ENCODE measurements around the gene SHH.

The SHH gene

GRCh38 chr7:155774947-155775346 lies 37.3 kb downstream of the SHH start:
- Histone ChIP-seq H3K4me1 (ENCODE audit: control insufficient read depth in 1 of 2, insufficient read depth in 2 of 2, low read length in 2 of 2) (no peaks in the 10 kb centered on the region), H3K79me1 (ENCODE audit: low read length) (no peaks in the 10 kb centered on the region), H3K79me2 (ENCODE audit: control insufficient read depth, insufficient read depth, low read length, poor library complexity) (no peaks in the 10 kb centered on the region), H2BK5ac (ENCODE audit: low read depth, low read length, poor library complexity) (no peak overlapping the region), H4K12ac (ENCODE audit: low read depth, low read length) (no peak overlapping the region), H3K9me3 (ENCODE audit: insufficient read depth, low read depth, low read length) (no peaks in the 10 kb centered on the region), H3K9ac (ENCODE audit: low read length) (no peak overlapping the region), H3K4me2 (ENCODE audit: low read length) (no peak overlapping the region), H2BK120ac (ENCODE audit: insufficient read depth, low read length, poor library complexity) (no peak overlapping the region), H3K14ac (ENCODE audit: low read length) (no peak overlapping the region), H3K27ac (ENCODE audit: low read depth, low read length) (no peak overlapping the region), H2AFZ (ENCODE audit: insufficient read depth, low read length, poor library complexity) (no peak overlapping the region), H3K23ac (ENCODE audit: low read length) (no peak overlapping the region), H3K36me3 (ENCODE audit: control insufficient read depth in 1 of 2, insufficient read depth in 2 of 2, low read length in 2 of 2) (peaks cover 24 to 36% of the 10 kb centered on the region in 2 experiments), H2AK5ac (ENCODE audit: low read length) (no peak overlapping the region), H4K91ac (ENCODE audit: low read depth, low read length) (no peak overlapping the region), H3K4me3 (ENCODE audit: low read depth, low read length) (no peak overlapping the region), H2BK12ac (ENCODE audit: low read length) (no peak overlapping the region), H3K4ac (ENCODE audit: low read depth, low read length) (no peak overlapping the region), H3K27me3 (ENCODE audit: insufficient read depth, low read length) (no peaks in the 10 kb centered on the region), H3K18ac (ENCODE audit: low read length) (no peak overlapping the region), H4K8ac (ENCODE audit: low read depth, low read length) (no peak overlapping the region)
- peak; percentile 24 to 36 for DNase-seq
- WGBS (ENCODE audit: extremely low coverage, insufficient coverage, insufficient read length), result no CpG with 5 or more reads among the region's 14 CpGs

GRCh38 chr7:155773531-155773930 lies 38.7 kb downstream of the SHH start:
- Histone ChIP-seq H2BK5ac (ENCODE audit: low read depth, low read length, poor library complexity) (no peak overlapping the region), H3K4me1 (ENCODE audit: control insufficient read depth in 1 of 2, insufficient read depth in 2 of 2, low read length in 2 of 2) (no peaks in the 10 kb centered on the region), H3K79me1 (ENCODE audit: low read length) (no peaks in the 10 kb centered on the region), H4K8ac (ENCODE audit: low read depth, low read length) (no peak overlapping the region), H3K79me2 (ENCODE audit: control insufficient read depth, insufficient read depth, low read length, poor library complexity) (no peaks in the 10 kb centered on the region), H2AFZ (ENCODE audit: insufficient read depth, low read length, poor library complexity) (no peak overlapping the region), H3K4ac (ENCODE audit: low read depth, low read length) (no peak overlapping the region), H4K91ac (ENCODE audit: low read depth, low read length) (no peak overlapping the region), H3K18ac (ENCODE audit: low read length) (no peak overlapping the region), H3K27ac (ENCODE audit: low read depth, low read length) (no peak overlapping the region), H3K23ac (ENCODE audit: low read length) (no peak overlapping the region), H3K9me3 (ENCODE audit: insufficient read depth, low read depth, low read length) (no peaks in the 10 kb centered on the region), H3K4me2 (ENCODE audit: low read length) (no peak overlapping the region), H3K36me3 (ENCODE audit: control insufficient read depth in 1 of 2, insufficient read depth in 2 of 2, low read length in 2 of 2) (peaks cover 25 to 40% of the 10 kb centered on the region in 2 experiments), H2AK5ac (ENCODE audit: low read length) (no peak overlapping the region), H2BK120ac (ENCODE audit: insufficient read depth, low read length, poor library complexity) (no peak overlapping the region), H4K12ac (ENCODE audit: low read depth, low read length) (no peak overlapping the region), H3K9ac (ENCODE audit: low read length) (no peak overlapping the region), H3K4me3 (ENCODE audit: low read depth, low read length) (no peak overlapping the region), H2BK12ac (ENCODE audit: low read length) (no peak overlapping the region), H3K14ac (ENCODE audit: low read length) (no peak overlapping the region), H3K27me3 (ENCODE audit: insufficient read depth, low read length) (no peaks in the 10 kb centered on the region)
- WGBS (ENCODE audit: extremely low coverage, insufficient coverage, insufficient read length), result no CpG with 5 or more reads among the region's 4 CpGs
- DNase-seq, result no peak

DNA sequence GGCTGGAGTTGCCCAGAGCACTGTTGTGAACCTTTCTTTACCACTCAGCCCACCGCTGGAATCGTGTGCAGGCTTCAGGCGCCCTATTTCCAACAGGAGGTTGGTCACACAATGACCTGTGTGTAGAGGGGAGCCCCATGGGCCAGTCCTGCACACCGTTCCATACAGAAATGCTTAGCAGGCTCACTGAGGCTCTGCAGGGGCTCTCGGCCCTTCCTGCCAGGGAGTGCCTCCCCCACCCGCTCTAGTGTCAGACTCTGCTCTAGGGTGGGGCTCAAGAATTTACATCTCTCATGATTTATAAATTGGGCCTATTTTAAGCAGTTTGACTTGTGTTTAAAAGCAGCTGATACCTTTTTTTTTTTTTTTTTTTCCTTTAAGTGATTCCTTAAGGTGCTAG lies 42.0 kb downstream of the SHH start:
- no CpG with 5 or more reads among the region's 6 CpGs for WGBS (ENCODE audit: extremely low coverage, insufficient coverage, insufficient read length)

DNA sequence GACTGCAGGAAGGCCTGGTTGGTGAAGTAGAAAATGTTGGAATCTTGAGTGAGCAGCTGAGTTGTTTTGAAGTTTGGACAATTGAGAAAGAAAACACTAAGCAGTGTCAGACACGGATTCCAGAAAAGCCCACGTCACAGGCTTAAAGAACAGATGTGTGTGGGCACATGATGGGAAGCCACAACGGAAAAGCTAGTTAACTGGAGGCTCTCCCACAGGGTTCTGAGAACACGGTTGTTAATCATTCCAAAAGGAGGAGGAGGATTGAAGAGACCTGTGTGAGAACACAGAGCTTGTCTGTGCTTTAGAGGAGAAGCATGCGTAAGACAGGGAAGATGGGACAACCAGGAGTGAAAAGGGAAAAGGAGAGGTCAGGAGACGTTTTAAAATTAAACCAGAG lies 42.6 kb downstream of the SHH start:
- DNase-seq, result no peak
- Histone ChIP-seq H3K4ac (ENCODE audit: low read depth, low read length) (no peak overlapping the region), H3K14ac (ENCODE audit: low read length) (no peak overlapping the region), H2BK5ac (ENCODE audit: low read depth, low read length, poor library complexity) (no peak overlapping the region), H2BK120ac (ENCODE audit: insufficient read depth, low read length, poor library complexity) (no peak overlapping the region), H3K9me3 (ENCODE audit: insufficient read depth, low read depth, low read length) (no peaks in the 10 kb centered on the region), H3K4me2 (ENCODE audit: low read length) (no peak overlapping the region), H2AK5ac (ENCODE audit: low read length) (no peak overlapping the region), H3K36me3 (ENCODE audit: control insufficient read depth in 1 of 2, insufficient read depth in 2 of 2, low read length in 2 of 2) (peaks cover 28 to 36% of the 10 kb centered on the region in 2 experiments), H3K27ac (ENCODE audit: low read depth, low read length) (no peak overlapping the region), H4K12ac (ENCODE audit: low read depth, low read length) (no peak overlapping the region), H4K8ac (ENCODE audit: low read depth, low read length) (no peak overlapping the region), H4K91ac (ENCODE audit: low read depth, low read length) (no peak overlapping the region), H3K9ac (ENCODE audit: low read length) (no peak overlapping the region), H3K4me3 (ENCODE audit: low read depth, low read length) (no peak overlapping the region), H2AFZ (ENCODE audit: insufficient read depth, low read length, poor library complexity) (no peak overlapping the region), H3K18ac (ENCODE audit: low read length) (no peak overlapping the region), H3K79me2 (ENCODE audit: control insufficient read depth, insufficient read depth, low read length, poor library complexity) (no peaks in the 10 kb centered on the region), H3K4me1 (ENCODE audit: control insufficient read depth in 1 of 2, insufficient read depth in 2 of 2, low read length in 2 of 2) (no peaks in the 10 kb centered on the region), H2BK12ac (ENCODE audit: low read length) (no peak overlapping the region), H3K23ac (ENCODE audit: low read length) (no peak overlapping the region), H3K27me3 (ENCODE audit: insufficient read depth, low read length) (no peaks in the 10 kb centered on the region), H3K79me1 (ENCODE audit: low read length) (no peaks in the 10 kb centered on the region)
- WGBS (ENCODE audit: extremely low coverage, insufficient coverage, insufficient read length), result no CpG with 5 or more reads among the region's 6 CpGs

More for the DNA sequence above, 42.0 kb downstream of the SHH start:
- Histone ChIP-seq H3K4me1 (ENCODE audit: control insufficient read depth in 1 of 2, insufficient read depth in 2 of 2, low read length in 2 of 2) (no peaks in the 10 kb centered on the region), H2BK5ac (ENCODE audit: low read depth, low read length, poor library complexity) (no peak overlapping the region), H2AK5ac (ENCODE audit: low read length) (no peak overlapping the region), H3K4ac (ENCODE audit: low read depth, low read length) (no peak overlapping the region), H3K18ac (ENCODE audit: low read length) (no peak overlapping the region), H4K8ac (ENCODE audit: low read depth, low read length) (no peak overlapping the region), H4K12ac (ENCODE audit: low read depth, low read length) (no peak overlapping the region), H3K23ac (ENCODE audit: low read length) (no peak overlapping the region), H3K27me3 (ENCODE audit: insufficient read depth, low read length) (no peaks in the 10 kb centered on the region), H3K9me3 (ENCODE audit: insufficient read depth, low read depth, low read length) (no peaks in the 10 kb centered on the region), H3K36me3 (ENCODE audit: control insufficient read depth in 1 of 2, insufficient read depth in 2 of 2, low read length in 2 of 2) (peaks cover 30 to 40% of the 10 kb centered on the region in 2 experiments), H3K4me3 (ENCODE audit: low read depth, low read length) (no peak overlapping the region), H2BK12ac (ENCODE audit: low read length) (no peak overlapping the region), H3K14ac (ENCODE audit: low read length) (no peak overlapping the region), H4K91ac (ENCODE audit: low read depth, low read length) (no peak overlapping the region), H3K27ac (ENCODE audit: low read depth, low read length) (no peak overlapping the region), H3K79me1 (ENCODE audit: low read length) (no peaks in the 10 kb centered on the region), H3K4me2 (ENCODE audit: low read length) (no peak overlapping the region), H3K79me2 (ENCODE audit: control insufficient read depth, insufficient read depth, low read length, poor library complexity) (no peaks in the 10 kb centered on the region), H2AFZ (ENCODE audit: insufficient read depth, low read length, poor library complexity) (no peak overlapping the region), H3K9ac (ENCODE audit: low read length) (no peak overlapping the region), H2BK120ac (ENCODE audit: insufficient read depth, low read length, poor library complexity) (no peak overlapping the region)
- no peak for DNase-seq

Measured in trophoblast cell (in vitro differentiated cells and primary cell).